GM19452 (cell line): ENCODE results near the gene LRRC41.
"Not testable (repeated sequence)": the region's sequence is repeated elsewhere in the genome, so short reads cannot be mapped to it uniquely, and the experiment has no call there.

ENCODE experiments used
- ATAC-seq: cut with Tn5 transposase; IDR thresholded peaks from one replicate; pipeline ENCODE4 v1.9.1; 2021; ENCODE audit not compliant: unreplicated experiment

The LRRC41 gene

GRCh38 chr1:46303038-46303871, at the start of gene LRRC41, which contains the start of gene UQCRH:
Gene LRRC41, minus strand, starts transcription at chr1:46303616. Its CDS starts 294 bp downstream, at chr1:46303322.
Gene UQCRH, plus strand, starts transcription at chr1:46303698. Its CDS starts 69 bp downstream, at chr1:46303767.
- ATAC-seq = peak; percentile 81

DNA sequence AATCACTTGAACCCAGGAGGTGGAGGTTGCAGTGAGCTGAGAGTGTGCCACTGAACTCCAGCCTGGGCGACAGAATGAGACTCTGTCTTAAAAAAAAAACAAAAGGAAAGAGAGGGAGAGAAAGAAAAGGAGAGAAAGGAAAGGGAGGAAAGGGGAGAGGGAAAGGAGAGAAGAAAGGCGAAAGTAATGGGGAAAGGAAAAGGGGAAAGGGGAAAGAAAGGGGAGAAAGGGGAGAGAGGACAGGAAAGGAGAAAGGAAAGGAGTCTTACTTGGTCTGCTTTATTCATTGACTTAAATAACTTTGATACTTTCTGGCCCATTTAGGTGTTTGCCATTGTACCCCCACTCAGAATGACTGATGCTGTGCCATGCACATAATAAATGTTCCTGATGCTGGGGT, 48.9 kb upstream of the LRRC41 start:
- no peak for ATAC-seq

GRCh38 chr1:46345281-46345680, 41.9 kb upstream of the LRRC41 start:
- ATAC-seq = no peak

GRCh38 chr1:46344481-46344880, 41.1 kb upstream of the LRRC41 start:
- ATAC-seq = no peak

GRCh38 chr1:46343705-46344104, 40.3 kb upstream of the LRRC41 start:
- ATAC-seq = no peak

DNA sequence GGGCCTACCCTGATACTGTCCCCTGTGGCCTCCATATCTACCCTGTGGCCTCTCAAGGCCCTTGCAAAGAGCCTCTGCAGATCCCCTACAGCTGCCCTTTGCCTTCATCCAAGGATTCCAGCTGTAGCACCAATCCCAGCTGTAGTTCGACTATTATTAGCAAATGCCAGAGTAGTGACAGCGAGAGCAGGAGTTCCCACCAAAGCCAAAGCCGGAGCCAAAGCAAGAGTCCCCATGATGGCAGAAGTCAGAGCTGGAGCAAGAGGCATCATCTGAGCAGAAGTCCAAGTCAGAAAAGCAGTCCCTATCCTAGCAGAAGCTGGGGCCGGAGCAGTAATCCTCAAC, 39.9 kb upstream of the LRRC41 start:
- no peak for ATAC-seq

DNA sequence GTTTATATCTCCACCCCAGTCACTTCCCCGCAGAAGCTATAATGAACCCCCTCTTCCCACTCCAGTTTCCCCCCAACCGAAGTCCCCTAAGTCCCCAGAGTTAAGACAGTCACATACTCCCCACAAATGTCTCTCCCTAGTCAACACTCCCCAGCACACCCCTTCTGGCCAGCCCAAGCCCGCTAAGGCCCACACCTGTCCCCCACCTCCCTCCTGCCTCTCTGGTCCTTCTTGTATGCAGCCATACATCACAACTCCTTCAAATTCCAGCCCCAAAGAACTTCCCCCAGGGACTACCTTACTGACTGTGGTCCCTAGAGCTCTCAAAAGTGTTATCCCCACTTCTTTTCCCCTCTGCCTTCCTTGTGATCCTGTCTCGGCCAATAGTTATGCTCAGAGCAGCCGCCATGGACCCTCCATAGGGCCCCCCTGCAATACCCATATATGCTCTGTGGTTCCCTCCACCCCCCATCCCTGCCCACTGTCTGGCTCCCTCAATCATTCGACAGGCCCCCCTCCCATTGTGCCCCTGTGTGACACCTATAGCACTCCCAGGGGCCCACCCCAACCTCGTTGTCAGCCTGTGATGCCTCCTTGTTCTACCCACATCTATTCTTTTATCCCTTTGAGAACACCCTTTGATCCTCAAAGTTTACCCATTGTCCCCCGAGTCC, 39.4 kb upstream of the LRRC41 start:
- ATAC-seq = no peak

- no peak for ATAC-seq
Measured at GRCh38 chr1:46342084-46342656, 38.8 kb upstream of the LRRC41 start.

- no peak for ATAC-seq
Measured at GRCh38 chr1:46341222-46342083, 38.0 kb upstream of the LRRC41 start.

GRCh38 chr1:46340404-46341221, 37.2 kb upstream of the LRRC41 start, which contains the start of gene NSUN4:
Gene NSUN4, plus strand, starts transcription at chr1:46340807. Its CDS starts 20 bp downstream, at chr1:46340827.
- ATAC-seq = peak; percentile 75

- not testable (repeated sequence) for ATAC-seq
Measured at GRCh38 chr1:46337409-46337808, 34.0 kb upstream of the LRRC41 start.

- no peak for ATAC-seq
Measured at GRCh38 chr1:46335081-46335480, 31.7 kb upstream of the LRRC41 start.

- ATAC-seq = no peak
Measured at GRCh38 chr1:46334030-46334384, 30.6 kb upstream of the LRRC41 start.

DNA sequence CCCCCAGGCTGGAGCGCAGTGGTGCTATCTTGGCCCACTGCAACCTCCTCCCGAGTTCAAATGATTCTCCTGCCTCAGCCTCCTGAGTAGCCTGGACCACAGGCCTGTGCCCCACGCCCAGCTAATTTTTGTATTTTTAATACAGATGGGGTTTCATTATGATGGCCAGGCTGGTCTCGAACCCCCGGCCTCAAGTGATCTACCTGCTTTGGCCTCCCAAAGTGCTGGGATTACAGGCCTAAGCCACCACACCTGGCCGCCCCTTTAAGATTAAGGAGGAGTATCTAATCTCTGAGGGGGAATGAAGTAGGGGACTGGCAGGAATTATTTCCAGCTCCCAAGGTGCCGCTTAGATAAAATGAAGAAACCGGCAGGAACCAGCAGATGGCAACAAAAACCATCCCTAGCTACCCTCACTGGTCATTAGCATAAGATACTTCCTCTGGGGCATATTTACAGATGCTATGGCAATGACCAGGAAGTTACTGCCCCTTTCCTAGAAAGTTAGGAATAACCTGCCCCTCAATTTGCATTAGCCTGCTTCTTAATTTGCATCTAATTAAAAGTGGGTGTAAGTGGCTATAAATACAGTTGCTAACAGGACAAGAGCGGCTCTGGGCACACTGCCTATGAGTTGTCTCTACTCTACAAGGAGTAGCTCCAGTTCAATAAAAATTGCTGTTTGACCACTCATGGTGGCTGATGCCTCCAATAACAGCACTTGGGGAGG, 30.0 kb upstream of the LRRC41 start:
- peak; percentile 42 for ATAC-seq

DNA sequence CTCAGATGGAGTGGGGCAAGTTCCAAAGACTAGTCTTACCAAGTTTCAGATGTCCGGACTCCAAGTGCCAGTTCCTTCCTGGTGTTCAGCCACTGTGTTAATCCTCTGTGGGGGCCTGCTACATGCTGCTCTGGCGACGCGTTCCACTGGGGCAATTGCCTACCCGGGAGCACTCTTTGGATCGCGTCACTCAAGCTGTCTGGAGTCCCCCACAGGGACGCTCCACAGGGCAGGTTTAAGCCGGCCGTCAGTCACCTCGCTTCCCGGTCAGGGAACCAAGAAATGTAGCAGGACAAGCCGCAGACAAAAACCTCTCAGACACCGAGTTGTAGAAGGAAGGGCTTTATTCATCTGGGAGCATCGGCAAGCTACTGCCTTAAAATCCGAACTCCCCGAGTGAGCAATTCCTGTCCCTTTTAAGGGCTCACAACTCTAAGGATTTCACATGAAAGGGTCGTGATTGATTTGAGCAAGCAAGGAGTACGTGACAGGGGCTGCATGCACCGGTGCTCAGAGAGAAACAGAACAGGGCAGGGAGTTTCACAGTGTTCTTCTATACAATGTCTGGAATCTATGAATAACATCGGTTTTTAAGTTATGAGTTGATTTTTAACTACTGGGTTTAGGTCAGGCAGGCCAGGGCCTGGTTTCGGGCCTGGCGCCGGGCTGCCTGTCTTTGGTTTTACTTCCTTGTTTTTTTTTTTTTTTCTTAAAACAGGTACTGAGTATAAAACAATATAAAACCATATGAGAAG, 28.5 kb upstream of the LRRC41 start:
- peak; percentile 32 for ATAC-seq

GRCh38 chr1:46330381-46330780, 27.0 kb upstream of the LRRC41 start:
- ATAC-seq = not testable (repeated sequence)

DNA sequence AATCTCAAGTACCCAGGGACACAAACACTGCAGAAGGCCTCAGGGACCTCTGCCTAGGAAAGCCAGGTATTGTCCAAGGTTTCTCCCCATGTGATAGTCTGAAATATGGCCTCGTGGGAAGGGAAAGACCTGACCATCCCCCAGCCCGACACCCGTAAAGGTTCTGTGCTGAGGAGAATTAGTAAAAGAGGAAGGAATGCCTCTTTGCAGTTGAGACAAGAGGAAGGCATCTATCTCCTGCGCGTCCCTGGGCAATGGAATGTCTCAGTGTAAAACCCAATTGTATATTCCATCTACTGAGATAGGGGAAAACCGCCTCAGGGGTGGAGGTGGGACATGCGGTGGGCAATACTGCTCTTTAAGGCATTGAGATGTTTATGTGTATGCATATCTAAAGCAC, 26.4 kb upstream of the LRRC41 start:
- ATAC-seq = not testable (repeated sequence)

GRCh38 chr1:46328182-46328581, 24.8 kb upstream of the LRRC41 start:
- not testable (repeated sequence) for ATAC-seq
